HCT116 (cell line): ENCODE measurements around the gene LRRC3. TPM values are rescaled to one million over a fixed set of nuclear protein-coding genes. Genes with fewer than 3 reads are reported as not detected.

ENCODE experiments used
- ATAC-seq: fragments of 200-7000 bp; cut with Tn5 transposase; 2 replicates; pipeline ENCODE4 v1.9.1; 2020; ENCODE audit warnings: mild to moderate bottlenecking, moderate library complexity
- BruUV-seq: library from RNA; stranded (reverse); fragments of 400-500 nt; replicated peaks from 2 replicates; lab custom pipeline; 2021; lab: Mats Ljungman, UMichigan
- CTCF ChIA-PET: fragments of 300-600 bp; sonication (Branson Sonifier 250); formaldehyde crosslinking; loops from one replicate; lab custom pipeline; 2021; ENCODE audit warnings: antibody characterized with exemption; lab: Charles Lee
- POLR2A ChIA-PET: fragments of 300-600, 350-600 bp; sonication (Branson Sonifier 250); formaldehyde crosslinking; loops from one replicate; lab custom pipeline; 2021; ENCODE audit warnings: antibody characterized with exemption; lab: Charles Lee
- RAD21 ChIA-PET, 2 experiments: fragments of 300-600 bp; sonication (Branson Sonifier 250); formaldehyde crosslinking; loops; one replicate each; lab custom pipeline; 2023; ENCODE audit warnings: low total read pairs in 2 of 2; ENCODE audit not compliant: uncharacterized antibody in 2 of 2, unreplicated experiment in 2 of 2, low non-redundant PET in 1 of 2; lab: Charles Lee
- DNase-seq: peaks from one replicate; pipeline ENCODE4 v3.0.0-alpha.2; 2010; ENCODE audit warnings: low read depth, low spot score
- H2AFZ ChIP-seq: fragments of 200-600 bp; shearing (Covaris generic), sonication (generic); 2 replicates; pipeline ENCODE4 v1.6.1; 2017; ENCODE audit warnings: low read depth, mixed run types, mixed read lengths, antibody characterized with exemption, low read length; ENCODE audit not compliant: poor library complexity, severe bottlenecking
- H3K27ac ChIP-seq: 2 replicates; pipeline ENCODE4 v1.5.1; 2012; ENCODE audit warnings: low read depth, low read length
- H3K27me3 ChIP-seq: fragments of 200-600 bp; sonication (generic); 2 replicates; pipeline ENCODE4 v1.6.1; 2016; ENCODE audit warnings: mixed run types, low read length, mixed read lengths; ENCODE audit not compliant: insufficient read depth
- H3K36me3 ChIP-seq, 2 experiments: fragments of 200-500 bp in 1 of 2; fragments of 200-600 bp in 1 of 2; sonication (Bioruptor generic) in 1 of 2; sonication (generic) in 1 of 2; 2 replicates each; pipeline versions ENCODE4 v1.5.1 to v1.6.1; 2014 to 2016; ENCODE audit warnings: low read length in 2 of 2, inconsistent platforms in 1 of 2, mixed read lengths in 1 of 2, mixed run types in 1 of 2; ENCODE audit not compliant: insufficient read depth in 2 of 2, control insufficient read depth in 1 of 2
- H3K4me1 ChIP-seq, 2 experiments: fragments of 200-600 bp in 1 of 2; sonication (generic) in 1 of 2; 2 replicates each; pipeline versions ENCODE4 v1.5.1 to v1.6.1; 2012 to 2017; ENCODE audit warnings: low read length in 2 of 2, inconsistent platforms in 1 of 2, mild to moderate bottlenecking in 1 of 2, mixed read lengths in 1 of 2, mixed run types in 1 of 2, moderate library complexity in 1 of 2; ENCODE audit not compliant: insufficient read depth in 2 of 2, control insufficient read depth in 1 of 2
- H3K4me2 ChIP-seq: fragments of 200-600 bp; sonication (generic); 2 replicates; pipeline ENCODE4 v1.6.1; 2017; ENCODE audit warnings: mixed run types, low read length, mixed read lengths
- H3K4me3 ChIP-seq, 2 experiments: fragments of 200-600 bp in 1 of 2; sonication (generic) in 1 of 2; replicated peaks in 1 of 2; 2 replicates each; pipeline ENCODE4 v1.5.1; 2011 to 2016; ENCODE audit warnings: low read length in 2 of 2, control low read depth in 1 of 2, low read depth in 1 of 2, mild to moderate bottlenecking in 1 of 2, mixed read lengths in 1 of 2, mixed run types in 1 of 2
- H3K79me2 ChIP-seq: fragments of 200-600 bp; sonication (generic); 2 replicates; pipeline ENCODE4 v1.6.1; 2017; ENCODE audit warnings: mild to moderate bottlenecking, mixed run types, low read length, moderate library complexity, mixed read lengths; ENCODE audit not compliant: insufficient read depth
- H3K9ac ChIP-seq: fragments of 200-600 bp; sonication (generic); 2 replicates; pipeline ENCODE4 v1.6.1; 2016; ENCODE audit warnings: low read length, mixed read lengths
- H3K9me2 ChIP-seq: fragments of 200-600 bp; sonication (generic), shearing (Covaris generic); 2 replicates; pipeline ENCODE4 v1.6.1; 2017; ENCODE audit warnings: mixed run types, mild to moderate bottlenecking, moderate library complexity; ENCODE audit not compliant: insufficient read depth
- H3K9me3 ChIP-seq, 2 experiments: fragments of 200-500 bp in 1 of 2; fragments of 200-600 bp in 1 of 2; sonication (Bioruptor generic) in 1 of 2; sonication (generic) in 1 of 2; 2 replicates each; pipeline ENCODE4 v1.6.1; 2014 to 2017; ENCODE audit warnings: low read length in 2 of 2, mixed read lengths in 2 of 2, inconsistent platforms in 1 of 2, low read depth in 1 of 2, mild to moderate bottlenecking in 1 of 2, mixed run types in 1 of 2, moderate library complexity in 1 of 2; ENCODE audit not compliant: control insufficient read depth in 1 of 2, insufficient read depth in 1 of 2
- H4K20me1 ChIP-seq: fragments of 200-600 bp; sonication (generic), shearing (Covaris generic); 2 replicates; pipeline ENCODE4 v1.6.1; 2017; ENCODE audit warnings: mixed run types, mild to moderate bottlenecking, moderate library complexity; ENCODE audit not compliant: insufficient read depth
- ATF3 ChIP-seq: IDR thresholded peaks from 2 replicates; pipeline ENCODE4 v1.6.1; 2012
- CTCF ChIP-seq, 3 experiments: fragments of 200-600 bp in 1 of 3; sonication (generic) in 1 of 3; IDR thresholded peaks in 2 of 3; conservative IDR thresholded peaks in 1 of 3; 2 replicates each; pipeline ENCODE4 v1.5.1; 2012 to 2017; ENCODE audit warnings: low read depth in 2 of 3, low read length in 2 of 3, antibody characterized with exemption in 1 of 3, borderline replicate concordance in 1 of 3, control low read depth in 1 of 3, mild to moderate bottlenecking in 1 of 3, mixed read lengths in 1 of 3, mixed run types in 1 of 3, moderate library complexity in 1 of 3; ENCODE audit not compliant: insufficient read depth in 1 of 3
- EGR1 ChIP-seq: IDR thresholded peaks from 2 replicates; pipeline ENCODE4 v1.6.1; 2012; ENCODE audit warnings: low read depth
- ELF1 ChIP-seq: IDR thresholded peaks from 2 replicates; pipeline ENCODE4 v1.6.1; 2012; ENCODE audit warnings: low read depth, borderline replicate concordance
- EZH2phosphoT487 ChIP-seq: fragments of 200-600 bp; IDR thresholded peaks from 2 replicates; pipeline ENCODE4 v1.6.1; 2018; ENCODE audit warnings: antibody characterized with exemption, borderline replicate concordance
- FOSL1 ChIP-seq: IDR thresholded peaks from 2 replicates; pipeline ENCODE4 v1.6.1; 2012; ENCODE audit warnings: low read depth
- POLR2A ChIP-seq: IDR thresholded peaks from 2 replicates; pipeline ENCODE4 v1.7.0; 2011; ENCODE audit warnings: borderline replicate concordance; ENCODE audit not compliant: insufficient read depth, insufficient read length; ENCODE audit errors: extremely low read depth
- POLR2AphosphoS5 ChIP-seq: IDR thresholded peaks from 2 replicates; pipeline ENCODE4 v1.6.1; 2011; ENCODE audit warnings: mild to moderate bottlenecking, low read depth, low read length, moderate library complexity
- RAD21 ChIP-seq: IDR thresholded peaks from 2 replicates; pipeline ENCODE4 v1.6.1; 2012; ENCODE audit warnings: low read depth, mild to moderate bottlenecking
- REST ChIP-seq: IDR thresholded peaks from 2 replicates; pipeline ENCODE4 v1.6.1; 2012; ENCODE audit warnings: low read depth
- SIN3A ChIP-seq: IDR thresholded peaks from 2 replicates; pipeline ENCODE4 v1.6.1; 2012; ENCODE audit warnings: low read depth
- SP1 ChIP-seq: IDR thresholded peaks from 2 replicates; pipeline ENCODE4 v1.6.1; 2012; ENCODE audit warnings: low read depth
- SRF ChIP-seq: IDR thresholded peaks from 2 replicates; pipeline ENCODE4 v1.6.1; 2012; ENCODE audit warnings: low read depth
- TCF7L2 ChIP-seq: IDR thresholded peaks from 2 replicates; pipeline ENCODE4 v1.7.0; 2011; ENCODE audit warnings: borderline replicate concordance, inconsistent platforms; ENCODE audit not compliant: insufficient read depth, insufficient read length; ENCODE audit errors: extremely low read depth
- YY1 ChIP-seq: IDR thresholded peaks from 2 replicates; pipeline ENCODE4 v1.6.1; 2011; ENCODE audit warnings: low read length, low read depth, moderate library complexity, mild to moderate bottlenecking; ENCODE audit not compliant: insufficient replicate concordance; ENCODE audit errors: extremely low read depth
- ZBTB33 ChIP-seq: IDR thresholded peaks from 2 replicates; pipeline ENCODE4 v1.6.1; 2011; ENCODE audit warnings: mild to moderate bottlenecking, low read length, moderate library complexity; ENCODE audit not compliant: insufficient replicate concordance; ENCODE audit errors: extremely low read depth
- ZNF274 ChIP-seq: fragments of 200-500 bp; sonication (Bioruptor generic); IDR thresholded peaks from 2 replicates; pipeline ENCODE4 v1.6.1; 2014; ENCODE audit warnings: mild to moderate bottlenecking, low read depth, low read length, inconsistent platforms
- intact Hi-C: fragments of 100-400 bp; cut with micrococcal nuclease; formaldehyde crosslinking; loops from 2 replicates; pipeline ENCODE4 v1.10.0; 2022
- total RNA-seq: library from RNA; stranded (reverse); gene quantifications from one replicate; pipeline ENCODE4 v1.2.1, GENCODE V29; 2021; ENCODE audit not compliant: unreplicated experiment

LRRC3 gene
- total RNA-seq, 1 experiment from 2014 or later, result 7.5 TPM

- Histone ChIP-seq H3K27me3 (no peaks in the 10 kb centered on the region), H2AFZ (no peak overlapping the region), H3K4me3 (no peak overlapping the region), H3K9ac (no peak overlapping the region), H3K27ac (no peak overlapping the region), H3K9me2 (no peaks in the 10 kb centered on the region), H3K4me1 (no peaks in the 10 kb centered on the region), H4K20me1 (no peaks in the 10 kb centered on the region), H3K36me3 (peaks cover 2 to 10% of the 10 kb centered on the region in 2 experiments; a peak in 3 of 4 replicates), H3K9me3 (no peaks in the 10 kb centered on the region), H3K4me2 (no peak overlapping the region), H3K79me2 (peaks cover 25% of the 10 kb centered on the region)
- BruUV-seq, result no TSS peak
- POLR2A ChIA-PET, result no interaction called here
- RAD21 ChIA-PET, result no interaction called here
- CTCF ChIA-PET, result no interaction called here
- ATAC-seq, result no peak
- TF ChIP-seq SP1 (no peak), ELF1 (no peak), CTCF (IDR thresholded peaks at IDR 0.05 in 2 of 3, conservative IDR thresholded peaks at IDR 0.05 in 1 of 3; ENCODE audit: borderline replicate concordance in 1 of 3, insufficient read depth in 1 of 3, low read depth in 2 of 3, low read length in 2 of 3) (no peak), POLR2A (no peak), SRF (no peak), EGR1 (no peak), SIN3A (no peak), FOSL1 (no peak), ZNF274 (no peak), REST (no peak), POLR2AphosphoS5 (no peak), YY1 (no peak), ZBTB33 (no peak), TCF7L2 (no peak), RAD21 (no peak), ATF3 (no peak), EZH2phosphoT487 (no peak)
- DNase-seq, result no peak
- intact Hi-C loops, result no loop called here
These were observed 19.1 kb upstream of the LRRC3 start for GRCh38 chr21:44436111-44436611.
